HCT116 (cell line): ENCODE measurements around the gene SPATA25. TPM values are rescaled to one million over a fixed set of nuclear protein-coding genes. Genes with fewer than 3 reads are reported as not detected.

Experiments
- ATAC-seq: fragments of 200-7000 bp; cut with Tn5 transposase; 2 replicates; pipeline ENCODE4 v1.9.1; 2020; ENCODE audit warnings: mild to moderate bottlenecking, moderate library complexity
- BruUV-seq: library from RNA; stranded (reverse); fragments of 400-500 nt; replicated peaks from 2 replicates; lab custom pipeline; 2021; lab: Mats Ljungman, UMichigan
- CTCF ChIA-PET: fragments of 300-600 bp; sonication (Branson Sonifier 250); formaldehyde crosslinking; loops from one replicate; lab custom pipeline; 2021; ENCODE audit warnings: antibody characterized with exemption; lab: Charles Lee
- POLR2A ChIA-PET: fragments of 300-600, 350-600 bp; sonication (Branson Sonifier 250); formaldehyde crosslinking; loops from one replicate; lab custom pipeline; 2021; ENCODE audit warnings: antibody characterized with exemption; lab: Charles Lee
- RAD21 ChIA-PET, 2 experiments: fragments of 300-600 bp; sonication (Branson Sonifier 250); formaldehyde crosslinking; loops; one replicate each; lab custom pipeline; 2023; ENCODE audit warnings: low total read pairs in 2 of 2; ENCODE audit not compliant: uncharacterized antibody in 2 of 2, unreplicated experiment in 2 of 2, low non-redundant PET in 1 of 2; lab: Charles Lee
- DNase-seq: peaks from one replicate; pipeline ENCODE4 v3.0.0-alpha.2; 2010; ENCODE audit warnings: low read depth, low spot score
- H2AFZ ChIP-seq: fragments of 200-600 bp; shearing (Covaris generic), sonication (generic); 2 replicates; pipeline ENCODE4 v1.6.1; 2017; ENCODE audit warnings: low read depth, mixed run types, mixed read lengths, antibody characterized with exemption, low read length; ENCODE audit not compliant: poor library complexity, severe bottlenecking
- H3K27ac ChIP-seq: 2 replicates; pipeline ENCODE4 v1.5.1; 2012; ENCODE audit warnings: low read depth, low read length
- H3K27me3 ChIP-seq: fragments of 200-600 bp; sonication (generic); 2 replicates; pipeline ENCODE4 v1.6.1; 2016; ENCODE audit warnings: mixed run types, low read length, mixed read lengths; ENCODE audit not compliant: insufficient read depth
- H3K36me3 ChIP-seq, 2 experiments: fragments of 200-500 bp in 1 of 2; fragments of 200-600 bp in 1 of 2; sonication (Bioruptor generic) in 1 of 2; sonication (generic) in 1 of 2; 2 replicates each; pipeline versions ENCODE4 v1.5.1 to v1.6.1; 2014 to 2016; ENCODE audit warnings: low read length in 2 of 2, inconsistent platforms in 1 of 2, mixed read lengths in 1 of 2, mixed run types in 1 of 2; ENCODE audit not compliant: insufficient read depth in 2 of 2, control insufficient read depth in 1 of 2
- H3K4me1 ChIP-seq, 2 experiments: fragments of 200-600 bp in 1 of 2; sonication (generic) in 1 of 2; 2 replicates each; pipeline versions ENCODE4 v1.5.1 to v1.6.1; 2012 to 2017; ENCODE audit warnings: low read length in 2 of 2, inconsistent platforms in 1 of 2, mild to moderate bottlenecking in 1 of 2, mixed read lengths in 1 of 2, mixed run types in 1 of 2, moderate library complexity in 1 of 2; ENCODE audit not compliant: insufficient read depth in 2 of 2, control insufficient read depth in 1 of 2
- H3K4me2 ChIP-seq: fragments of 200-600 bp; sonication (generic); 2 replicates; pipeline ENCODE4 v1.6.1; 2017; ENCODE audit warnings: mixed run types, low read length, mixed read lengths
- H3K4me3 ChIP-seq, 2 experiments: fragments of 200-600 bp in 1 of 2; sonication (generic) in 1 of 2; replicated peaks in 1 of 2; 2 replicates each; pipeline ENCODE4 v1.5.1; 2011 to 2016; ENCODE audit warnings: low read length in 2 of 2, control low read depth in 1 of 2, low read depth in 1 of 2, mild to moderate bottlenecking in 1 of 2, mixed read lengths in 1 of 2, mixed run types in 1 of 2
- H3K79me2 ChIP-seq: fragments of 200-600 bp; sonication (generic); 2 replicates; pipeline ENCODE4 v1.6.1; 2017; ENCODE audit warnings: mild to moderate bottlenecking, mixed run types, low read length, moderate library complexity, mixed read lengths; ENCODE audit not compliant: insufficient read depth
- H3K9ac ChIP-seq: fragments of 200-600 bp; sonication (generic); 2 replicates; pipeline ENCODE4 v1.6.1; 2016; ENCODE audit warnings: low read length, mixed read lengths
- H3K9me2 ChIP-seq: fragments of 200-600 bp; sonication (generic), shearing (Covaris generic); 2 replicates; pipeline ENCODE4 v1.6.1; 2017; ENCODE audit warnings: mixed run types, mild to moderate bottlenecking, moderate library complexity; ENCODE audit not compliant: insufficient read depth
- H3K9me3 ChIP-seq, 2 experiments: fragments of 200-500 bp in 1 of 2; fragments of 200-600 bp in 1 of 2; sonication (Bioruptor generic) in 1 of 2; sonication (generic) in 1 of 2; 2 replicates each; pipeline ENCODE4 v1.6.1; 2014 to 2017; ENCODE audit warnings: low read length in 2 of 2, mixed read lengths in 2 of 2, inconsistent platforms in 1 of 2, low read depth in 1 of 2, mild to moderate bottlenecking in 1 of 2, mixed run types in 1 of 2, moderate library complexity in 1 of 2; ENCODE audit not compliant: control insufficient read depth in 1 of 2, insufficient read depth in 1 of 2
- H4K20me1 ChIP-seq: fragments of 200-600 bp; sonication (generic), shearing (Covaris generic); 2 replicates; pipeline ENCODE4 v1.6.1; 2017; ENCODE audit warnings: mixed run types, mild to moderate bottlenecking, moderate library complexity; ENCODE audit not compliant: insufficient read depth
- ATF3 ChIP-seq: IDR thresholded peaks from 2 replicates; pipeline ENCODE4 v1.6.1; 2012
- CBX3 ChIP-seq: IDR thresholded peaks from 2 replicates; pipeline ENCODE4 v1.6.1; 2012; ENCODE audit warnings: low read depth
- CTCF ChIP-seq, 3 experiments: fragments of 200-600 bp in 1 of 3; sonication (generic) in 1 of 3; IDR thresholded peaks in 2 of 3; conservative IDR thresholded peaks in 1 of 3; 2 replicates each; pipeline ENCODE4 v1.5.1; 2012 to 2017; ENCODE audit warnings: low read depth in 2 of 3, low read length in 2 of 3, antibody characterized with exemption in 1 of 3, borderline replicate concordance in 1 of 3, control low read depth in 1 of 3, mild to moderate bottlenecking in 1 of 3, mixed read lengths in 1 of 3, mixed run types in 1 of 3, moderate library complexity in 1 of 3; ENCODE audit not compliant: insufficient read depth in 1 of 3
- EGR1 ChIP-seq: IDR thresholded peaks from 2 replicates; pipeline ENCODE4 v1.6.1; 2012; ENCODE audit warnings: low read depth
- FOSL1 ChIP-seq: IDR thresholded peaks from 2 replicates; pipeline ENCODE4 v1.6.1; 2012; ENCODE audit warnings: low read depth
- SIN3A ChIP-seq: IDR thresholded peaks from 2 replicates; pipeline ENCODE4 v1.6.1; 2012; ENCODE audit warnings: low read depth
- SRF ChIP-seq: IDR thresholded peaks from 2 replicates; pipeline ENCODE4 v1.6.1; 2012; ENCODE audit warnings: low read depth
- TCF7L2 ChIP-seq: IDR thresholded peaks from 2 replicates; pipeline ENCODE4 v1.7.0; 2011; ENCODE audit warnings: borderline replicate concordance, inconsistent platforms; ENCODE audit not compliant: insufficient read depth, insufficient read length; ENCODE audit errors: extremely low read depth
- intact Hi-C: fragments of 100-400 bp; cut with micrococcal nuclease; formaldehyde crosslinking; loops from 2 replicates; pipeline ENCODE4 v1.10.0; 2022
- total RNA-seq: library from RNA; stranded (reverse); gene quantifications from one replicate; pipeline ENCODE4 v1.2.1, GENCODE V29; 2021; ENCODE audit not compliant: unreplicated experiment
- TF ChIP-seq, protein P1 (sequence below): IDR thresholded peaks from 2 replicates; pipeline ENCODE4 v1.6.1; 2012
- TF ChIP-seq, protein P2 (sequence below): IDR thresholded peaks from 2 replicates; pipeline ENCODE4 v1.6.1; 2011; ENCODE audit warnings: mild to moderate bottlenecking, low read length, moderate library complexity; ENCODE audit not compliant: insufficient replicate concordance; ENCODE audit errors: extremely low read depth

SPATA25 gene
- total RNA-seq, 1 experiment from 2014 or later: 0.42 TPM

GRCh38 chr20:45886590-45887345 lies 654 bp downstream of the SPATA25 start:
- no TSS peak for BruUV-seq
- intact Hi-C loops: no loop called here
- Histone ChIP-seq H3K79me2 (peaks cover 15% of the 10 kb centered on the region), H3K4me2 (no peak overlapping the region), H3K4me3 (no peak overlapping the region), H3K9me3 (no peaks in the 10 kb centered on the region), H3K4me1 (peaks cover 19 to 32% of the 10 kb centered on the region in 2 experiments)
- ChIA-PET POLR2A (no interaction called here), RAD21 (no interaction called here)
- DNase-seq: no peak
- TF ChIP-seq TCF7L2 (no peak), EGR1 (no peak), CTCF (IDR thresholded peaks at IDR 0.05 in 2 of 3, conservative IDR thresholded peaks at IDR 0.05 in 1 of 3; ENCODE audit: borderline replicate concordance in 1 of 3, insufficient read depth in 1 of 3, low read depth in 2 of 3, low read length in 2 of 3) (no peak), FOSL1 (no peak), ATF3 (no peak), SRF (no peak), SIN3A (no peak), CBX3 (no peak)
- TF ChIP-seq, protein P1, sequence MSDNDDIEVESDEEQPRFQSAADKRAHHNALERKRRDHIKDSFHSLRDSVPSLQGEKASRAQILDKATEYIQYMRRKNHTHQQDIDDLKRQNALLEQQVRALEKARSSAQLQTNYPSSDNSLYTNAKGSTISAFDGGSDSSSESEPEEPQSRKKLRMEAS: no peak
- TF ChIP-seq, protein P2, sequence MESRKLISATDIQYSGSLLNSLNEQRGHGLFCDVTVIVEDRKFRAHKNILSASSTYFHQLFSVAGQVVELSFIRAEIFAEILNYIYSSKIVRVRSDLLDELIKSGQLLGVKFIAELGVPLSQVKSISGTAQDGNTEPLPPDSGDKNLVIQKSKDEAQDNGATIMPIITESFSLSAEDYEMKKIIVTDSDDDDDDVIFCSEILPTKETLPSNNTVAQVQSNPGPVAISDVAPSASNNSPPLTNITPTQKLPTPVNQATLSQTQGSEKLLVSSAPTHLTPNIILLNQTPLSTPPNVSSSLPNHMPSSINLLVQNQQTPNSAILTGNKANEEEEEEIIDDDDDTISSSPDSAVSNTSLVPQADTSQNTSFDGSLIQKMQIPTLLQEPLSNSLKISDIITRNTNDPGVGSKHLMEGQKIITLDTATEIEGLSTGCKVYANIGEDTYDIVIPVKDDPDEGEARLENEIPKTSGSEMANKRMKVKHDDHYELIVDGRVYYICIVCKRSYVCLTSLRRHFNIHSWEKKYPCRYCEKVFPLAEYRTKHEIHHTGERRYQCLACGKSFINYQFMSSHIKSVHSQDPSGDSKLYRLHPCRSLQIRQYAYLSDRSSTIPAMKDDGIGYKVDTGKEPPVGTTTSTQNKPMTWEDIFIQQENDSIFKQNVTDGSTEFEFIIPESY: no peak
- TF ChIP-seq, all 23 proteins: peak for 0
- Histone ChIP-seq H3K9me2 (no peaks in the 10 kb centered on the region), H3K27ac (no peak overlapping the region), H3K9ac (no peak overlapping the region), H3K36me3 (peaks cover 8 to 18% of the 10 kb centered on the region in 2 experiments; a peak in 2 of 4 replicates), H2AFZ (no peak overlapping the region), H4K20me1 (no peaks in the 10 kb centered on the region), H3K27me3 (no peaks in the 10 kb centered on the region)
- ATAC-seq: no peak
- CTCF ChIA-PET: no interaction called here
